MM.1S (cell line): ENCODE measurements around the gene NPTX1.

ENCODE experiments used
- CTCF ChIP-seq: fragments of 300-600 bp; sonication (generic); IDR thresholded peaks from 2 replicates; pipeline ENCODE4 v1.5.1; 2016; ENCODE audit warnings: antibody characterized with exemption, low read length, mixed read lengths
- EZH2 ChIP-seq: fragments of 300-600 bp; sonication (generic); optimal IDR thresholded peaks from 2 replicates; pipeline ENCODE3; 2017; ENCODE audit warnings: low read depth, mild to moderate bottlenecking, antibody characterized with exemption, low read length, mixed read lengths
- EZH2phosphoT487 ChIP-seq: fragments of 300-600 bp; sonication (generic); IDR thresholded peaks from 2 replicates; pipeline ENCODE4 v1.6.1; 2018; ENCODE audit warnings: antibody characterized with exemption, low read length

GRCh38 chr17:80451104-80451775 is 25.2 kb downstream of the NPTX1 start:
- TF ChIP-seq CTCF = no peak
- no peak for TF ChIP-seq EZH2
- TF ChIP-seq EZH2phosphoT487 = no peak
